Brain microvascular endothelial cell (primary cell): ENCODE measurements around the gene ODR4.
"Not testable (repeated sequence)": the region's sequence is repeated elsewhere in the genome, so short reads cannot be mapped to it uniquely, and the experiment has no call there.

ENCODE experiments used
- DNase-seq: peaks from one replicate; pipeline ENCODE4 v3.0.0-alpha.2; 2020
- H3K27ac ChIP-seq: fragments of 250-450 bp; sonication (Bioruptor Pico); 2 replicates; pipeline ENCODE4 v1.5.1; 2020; ENCODE audit warnings: mild to moderate bottlenecking, moderate library complexity
- H3K27me3 ChIP-seq: fragments of 250-450 bp; sonication (Bioruptor Pico); replicated peaks from 2 replicates; pipeline ENCODE4 v1.5.1; 2020; ENCODE audit warnings: mild to moderate bottlenecking
- H3K36me3 ChIP-seq: fragments of 250-450 bp; sonication (Bioruptor Pico); replicated peaks from 2 replicates; pipeline ENCODE4 v1.5.1; 2020; ENCODE audit warnings: mild to moderate bottlenecking
- H3K4me3 ChIP-seq: 2 replicates; pipeline ENCODE4 v1.5.1; 2011; ENCODE audit warnings: low read depth, mild to moderate bottlenecking, control low read depth, low read length, moderate library complexity
- in situ Hi-C: cut with HindIII; loops from 2 replicates; pipeline ENCODE4 v1.10.0; 2017; ENCODE audit warnings: low sequenced_read_pairs, low pct_ligation_motif_present
- TF ChIP-seq, protein P1 (sequence below): IDR thresholded peaks from 2 replicates; pipeline ENCODE4 v1.5.1; 2011; ENCODE audit warnings: low read depth, mild to moderate bottlenecking, moderate library complexity, low read length, control low read depth, inconsistent platforms; ENCODE audit errors: missing control alignments

ODR4 gene

GRCh38 chr1:186340772-186341171 is 34.9 kb upstream of the ODR4 start:
- no peak for DNase-seq
- Histone ChIP-seq H3K27ac (no peak overlapping the region), H3K27me3 (no peaks in the 10 kb centered on the region), H3K4me3 (no peak overlapping the region), H3K36me3 (peaks cover 69% of the 10 kb centered on the region)
- TF ChIP-seq, protein P1, sequence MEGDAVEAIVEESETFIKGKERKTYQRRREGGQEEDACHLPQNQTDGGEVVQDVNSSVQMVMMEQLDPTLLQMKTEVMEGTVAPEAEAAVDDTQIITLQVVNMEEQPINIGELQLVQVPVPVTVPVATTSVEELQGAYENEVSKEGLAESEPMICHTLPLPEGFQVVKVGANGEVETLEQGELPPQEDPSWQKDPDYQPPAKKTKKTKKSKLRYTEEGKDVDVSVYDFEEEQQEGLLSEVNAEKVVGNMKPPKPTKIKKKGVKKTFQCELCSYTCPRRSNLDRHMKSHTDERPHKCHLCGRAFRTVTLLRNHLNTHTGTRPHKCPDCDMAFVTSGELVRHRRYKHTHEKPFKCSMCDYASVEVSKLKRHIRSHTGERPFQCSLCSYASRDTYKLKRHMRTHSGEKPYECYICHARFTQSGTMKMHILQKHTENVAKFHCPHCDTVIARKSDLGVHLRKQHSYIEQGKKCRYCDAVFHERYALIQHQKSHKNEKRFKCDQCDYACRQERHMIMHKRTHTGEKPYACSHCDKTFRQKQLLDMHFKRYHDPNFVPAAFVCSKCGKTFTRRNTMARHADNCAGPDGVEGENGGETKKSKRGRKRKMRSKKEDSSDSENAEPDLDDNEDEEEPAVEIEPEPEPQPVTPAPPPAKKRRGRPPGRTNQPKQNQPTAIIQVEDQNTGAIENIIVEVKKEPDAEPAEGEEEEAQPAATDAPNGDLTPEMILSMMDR, result no peak
- in situ Hi-C loops, result no loop called here

DNA sequence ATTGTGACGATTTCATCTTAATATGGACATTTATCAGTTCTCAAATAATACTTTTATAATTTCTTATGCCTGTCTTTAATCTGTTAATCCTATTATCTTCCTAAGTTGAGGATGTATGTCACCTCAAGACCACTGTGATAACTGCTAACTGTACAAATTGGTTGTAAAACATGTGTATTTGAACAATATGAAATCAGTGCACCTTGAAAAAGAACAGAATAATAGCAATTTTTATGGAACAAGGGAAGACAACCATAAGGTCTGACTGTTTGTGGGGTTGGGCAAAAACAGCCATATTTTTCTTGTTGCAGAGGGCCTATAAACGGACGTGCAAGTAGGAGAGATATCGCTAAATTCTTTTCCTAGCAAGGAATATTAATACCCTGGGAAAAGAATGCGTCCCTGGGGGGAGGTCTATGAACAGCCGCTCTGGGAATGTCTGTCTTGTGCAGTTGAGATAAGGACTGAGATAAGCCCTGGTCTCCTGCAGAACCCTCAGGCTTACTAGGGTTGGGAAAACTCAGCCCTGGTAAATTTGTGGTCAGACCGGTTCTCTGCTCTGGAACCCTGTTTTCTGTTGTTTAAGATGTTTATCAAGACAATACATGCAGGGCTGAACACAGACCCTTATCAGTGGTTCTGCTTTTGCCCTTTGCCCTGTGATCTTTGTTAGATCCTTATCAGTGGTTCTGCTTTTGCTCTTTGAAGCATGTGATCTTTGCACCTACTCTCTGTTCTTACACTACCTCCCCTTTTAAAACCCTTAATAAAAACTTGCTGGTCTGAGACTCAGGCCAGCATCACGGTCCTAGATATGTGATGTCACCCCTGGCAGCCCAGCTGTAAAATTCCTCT is 27.6 kb upstream of the ODR4 start:
- H3K4me3 ChIP-seq, H3K27me3 ChIP-seq, in situ Hi-C loops: not testable (repeated sequence)
- Histone ChIP-seq H3K27ac (peak overlapping the region; percentile 90), H3K36me3 (peaks cover 52% of the 10 kb centered on the region)
- peak; percentile 89 for DNase-seq

DNA sequence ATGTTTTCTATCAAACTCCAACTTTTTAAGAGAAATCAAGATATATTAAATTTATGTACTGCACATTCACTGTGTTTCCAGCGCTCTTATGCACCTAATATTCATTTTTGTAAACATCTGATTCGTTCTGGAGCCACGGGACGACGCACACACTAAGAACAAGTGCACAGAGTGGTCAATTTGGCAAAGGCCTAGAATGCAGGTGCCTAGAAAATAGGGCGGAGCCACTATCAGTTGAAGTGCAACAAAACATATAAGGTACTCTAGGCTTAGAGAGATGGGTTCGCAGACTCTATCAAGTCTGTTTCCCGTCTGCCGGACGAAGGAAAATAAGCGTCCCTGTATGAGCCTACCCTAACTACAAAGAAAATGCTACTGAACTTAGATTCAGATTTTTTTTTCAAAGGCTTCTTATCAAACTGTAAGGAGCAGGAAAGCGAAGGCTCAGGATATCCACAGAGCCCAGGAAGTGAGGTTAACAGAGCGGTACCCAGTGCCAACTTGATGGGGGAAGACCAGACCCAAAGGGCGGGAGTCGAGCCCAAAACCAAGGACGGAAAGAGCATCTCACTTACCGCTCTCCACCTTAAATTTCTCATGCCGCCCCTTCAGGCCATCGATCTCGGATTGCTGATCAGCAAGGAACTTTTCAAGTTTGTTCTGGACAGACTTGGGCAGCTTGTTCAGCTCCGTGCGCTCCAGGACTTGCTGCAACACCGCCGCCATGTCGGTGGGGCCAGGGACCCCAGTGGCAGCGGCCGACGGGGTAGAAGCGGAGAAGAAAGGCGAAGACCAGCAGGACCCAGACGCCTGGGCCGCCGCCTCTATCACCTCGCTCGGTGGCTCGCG is 1.1 kb upstream of the ODR4 start:
- in situ Hi-C loops, result no loop called here
- H3K27me3 ChIP-seq, result no peaks in the 10 kb centered on the region
- DNase-seq, result no peak
- H3K27ac ChIP-seq, result peak overlapping the region; percentile 97
- TF ChIP-seq, protein P1, result no peak
- H3K36me3 ChIP-seq, result peaks cover 14% of the 10 kb centered on the region
- peak overlapping the region; percentile 88 for H3K4me3 ChIP-seq

DNA sequence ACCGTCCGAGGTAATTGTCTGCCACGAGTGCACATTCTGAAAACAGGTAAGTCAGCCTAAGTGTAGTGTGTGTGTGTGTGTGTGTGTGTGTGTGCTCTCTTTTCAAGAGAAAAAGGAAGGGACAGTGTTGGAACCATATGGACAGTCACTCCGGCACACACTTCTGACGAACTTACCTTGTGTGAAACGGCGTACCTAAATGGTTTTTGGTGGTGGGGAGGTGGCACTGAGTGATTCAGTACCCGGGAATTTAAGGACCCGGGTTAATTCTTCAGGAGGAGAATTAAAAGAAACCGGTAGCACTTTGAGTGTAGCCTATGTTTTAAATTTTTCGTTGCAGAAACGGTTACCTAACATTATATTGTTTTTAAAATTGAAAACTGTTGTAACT is 286 bp downstream of the ODR4 start:
- peak overlapping the region; percentile 88 for H3K4me3 ChIP-seq
- in situ Hi-C loops, result no loop called here
- TF ChIP-seq, protein P1, result no peak

DNA sequence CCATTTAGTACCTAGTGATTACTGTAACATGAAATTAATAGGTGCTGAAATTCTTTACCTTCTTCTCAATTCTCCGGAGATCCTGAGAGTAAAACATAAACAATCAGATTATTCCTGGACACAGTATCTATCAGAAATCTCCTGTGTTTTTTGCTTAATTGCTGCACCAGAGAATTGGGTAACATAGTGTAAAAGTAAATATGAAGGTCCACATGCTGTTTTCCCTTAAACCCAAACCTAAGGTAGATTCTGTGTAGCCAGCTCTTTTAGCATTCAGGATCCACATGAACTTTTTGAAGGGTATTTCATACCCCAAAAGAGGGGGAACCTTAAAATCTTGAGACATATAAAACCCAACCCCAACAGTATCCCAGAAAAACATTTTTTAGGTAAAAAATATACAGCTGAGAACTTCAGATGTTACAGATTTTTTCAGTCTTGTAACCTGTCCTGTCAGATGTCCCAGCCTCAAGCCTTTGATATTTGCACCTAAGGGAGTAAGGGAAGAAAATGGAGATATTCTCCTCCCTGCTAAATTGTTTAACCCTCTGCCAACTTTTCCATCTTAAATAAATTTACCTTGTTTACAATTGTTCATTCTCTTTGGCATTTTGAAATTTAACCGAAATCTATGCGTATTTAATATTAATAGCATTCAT is 11.2 kb downstream of the ODR4 start:
- no peak for DNase-seq
- in situ Hi-C loops, result no loop called here
- H3K27ac ChIP-seq, result no peak overlapping the region
- TF ChIP-seq, protein P1, result no peak
- H3K36me3 ChIP-seq, result peaks cover 31% of the 10 kb centered on the region
- H3K4me3 ChIP-seq, result no peak overlapping the region
- H3K27me3 ChIP-seq, result no peaks in the 10 kb centered on the region

More for the DNA sequence above, 286 bp downstream of the ODR4 start:
- H3K27me3 ChIP-seq, result no peaks in the 10 kb centered on the region
- peaks cover 17% of the 10 kb centered on the region for H3K36me3 ChIP-seq
- DNase-seq, result no peak
- peak overlapping the region; percentile 97 for H3K27ac ChIP-seq

- TF ChIP-seq, protein P1, result no peak
- peaks cover 31% of the 10 kb centered on the region for H3K36me3 ChIP-seq
- H3K27ac ChIP-seq, result no peak overlapping the region
- in situ Hi-C loops, result no loop called here
- H3K4me3 ChIP-seq, result no peak overlapping the region
- DNase-seq, result no peak
- H3K27me3 ChIP-seq, result no peaks in the 10 kb centered on the region
Measured at GRCh38 chr1:186390925-186391324, 15.3 kb downstream of the ODR4 start.
